Breast epithelium (tissue), 4 donors: ENCODE data around the gene HAPLN1. TPM values are rescaled to one million over a fixed set of nuclear protein-coding genes. Genes with fewer than 3 reads are reported as not detected.
A peak's percentile ranks its signal among the peaks of the same experiment; 100 is the strongest.

ENCODE experiments used
- DNase-seq, 2 donors: peaks; one replicate each; pipeline ENCODE4 v3.0.0-alpha.2; 2019; ENCODE audit warnings: low spot score in 2 of 2
- H3K27ac ChIP-seq, 2 donors: fragments of 200-600 bp; sonication (generic) in 1 of 2; one replicate each; pipeline ENCODE4 v1.5.1; 2016 to 2019; ENCODE audit warnings: mild to moderate bottlenecking in 1 of 2
- H3K27me3 ChIP-seq, 2 donors: fragments of 200-600 bp; sonication (generic) in 1 of 2; one replicate each; pipeline versions ENCODE4 v1.5.1 to v1.6.0; 2017 to 2019; ENCODE audit warnings: control low read depth in 1 of 2, mild to moderate bottlenecking in 1 of 2
- H3K36me3 ChIP-seq: fragments of 200-600 bp; one replicate; pipeline ENCODE4 v1.5.1; 2019
- H3K4me1 ChIP-seq, 2 donors: fragments of 200-600 bp; sonication (generic); one replicate each; pipeline ENCODE4 v1.5.1; 2016 to 2019; ENCODE audit warnings: control low read depth in 1 of 2
- H3K4me3 ChIP-seq, 3 donors: fragments of 200-600 bp; sonication (generic); 1 replicate in 2 of 3; 2 replicates in 1 of 3; pipeline ENCODE4 v1.5.1; 2016 to 2019; ENCODE audit warnings: mild to moderate bottlenecking in 3 of 3, moderate library complexity in 2 of 3
- H3K9me3 ChIP-seq, 2 donors: fragments of 200-600 bp; sonication (generic) in 1 of 2; one replicate each; pipeline ENCODE4 v1.5.1; 2016 to 2019; ENCODE audit warnings: control low read depth in 1 of 2
- CTCF ChIP-seq, 3 donors: fragments of 450-650 bp; IDR thresholded peaks; one replicate each; pipeline ENCODE4 v1.5.1; 2016 to 2017; ENCODE audit warnings: antibody characterized with exemption in 3 of 3, mild to moderate bottlenecking in 3 of 3, moderate library complexity in 3 of 3
- POLR2A ChIP-seq: fragments of 450-650 bp; IDR thresholded peaks from one replicate; pipeline ENCODE4 v1.6.1; 2016; ENCODE audit warnings: antibody characterized with exemption, mild to moderate bottlenecking, moderate library complexity
- POLR2AphosphoS5 ChIP-seq, 3 donors: sonication (generic); formaldehyde crosslinking; IDR thresholded peaks; one replicate each; pipeline ENCODE4 v1.6.1; 2017; ENCODE audit warnings: antibody characterized with exemption in 3 of 3
- intact Hi-C: fragments of 100-400 bp; cut with DNase I; formaldehyde crosslinking; loops from one replicate; pipeline ENCODE4 v1.15.1; 2023; ENCODE audit warnings: low total_unique reads
- total RNA-seq, 3 donors: library from RNA; depleted of rRNA; stranded (reverse); fragments of >200 nt; gene quantifications; one replicate each; pipeline ENCODE4 v1.1.0, GENCODE V29; 2016

The HAPLN1 gene
- total RNA-seq, 3 donors from 2014 or later: not detected

- intact Hi-C loops: no loop called here
- H3K9me3 ChIP-seq: no peaks in the 10 kb centered on the region
- no peak for DNase-seq
- TF ChIP-seq POLR2A: no peak
- no peak for TF ChIP-seq POLR2AphosphoS5 (IDR thresholded peaks at IDR 0.05)
- peak in 1 of 3 donors; percentile 11 for TF ChIP-seq CTCF (IDR thresholded peaks at IDR 0.05)
- no peak overlapping the region for H3K4me3 ChIP-seq
- no peak overlapping the region for H3K27ac ChIP-seq
- no peaks in the 10 kb centered on the region for H3K36me3 ChIP-seq
- H3K27me3 ChIP-seq: no peaks in the 10 kb centered on the region
- no peaks in the 10 kb centered on the region for H3K4me1 ChIP-seq
Observed at GRCh38 chr5:83608122-83608521, 112.5 kb downstream of the HAPLN1 start.

GRCh38 chr5:83595217-83595616 is 125.4 kb downstream of the HAPLN1 start:
- intact Hi-C loops: no loop called here
- no peaks in the 10 kb centered on the region for H3K9me3 ChIP-seq
- TF ChIP-seq POLR2AphosphoS5 (IDR thresholded peaks at IDR 0.05): no peak
- no peak for TF ChIP-seq POLR2A
- no peak for TF ChIP-seq CTCF (IDR thresholded peaks at IDR 0.05)

GRCh38 chr5:83590966-83591365 is 129.7 kb downstream of the HAPLN1 start:
- no peak for DNase-seq
- Histone ChIP-seq H3K9me3 (no peaks in the 10 kb centered on the region), H3K36me3 (no peaks in the 10 kb centered on the region), H3K4me1 (no peaks in the 10 kb centered on the region), H3K27ac (no peak overlapping the region), H3K4me3 (no peak overlapping the region), H3K27me3 (no peaks in the 10 kb centered on the region)
- intact Hi-C loops: no loop called here
- no peak for TF ChIP-seq POLR2AphosphoS5 (IDR thresholded peaks at IDR 0.05)
- no peak for TF ChIP-seq CTCF (IDR thresholded peaks at IDR 0.05)
- no peak for TF ChIP-seq POLR2A

More at GRCh38 chr5:83595217-83595616, 125.4 kb downstream of the HAPLN1 start:
- H3K4me1 ChIP-seq: no peaks in the 10 kb centered on the region
- DNase-seq: no peak
- no peaks in the 10 kb centered on the region for H3K27me3 ChIP-seq
- H3K27ac ChIP-seq: no peak overlapping the region
- no peak overlapping the region for H3K4me3 ChIP-seq
- H3K36me3 ChIP-seq: no peaks in the 10 kb centered on the region

GRCh38 chr5:83589786-83590185 is 130.9 kb downstream of the HAPLN1 start:
- Histone ChIP-seq H3K27ac (no peak overlapping the region), H3K36me3 (no peaks in the 10 kb centered on the region), H3K4me1 (no peaks in the 10 kb centered on the region), H3K4me3 (no peak overlapping the region), H3K27me3 (no peaks in the 10 kb centered on the region), H3K9me3 (no peaks in the 10 kb centered on the region)
- no peak for DNase-seq
- TF ChIP-seq POLR2AphosphoS5 (IDR thresholded peaks at IDR 0.05): no peak
- TF ChIP-seq CTCF (IDR thresholded peaks at IDR 0.05): no peak
- TF ChIP-seq POLR2A: no peak
- intact Hi-C loops: no loop called here

Other genes with a start within 250 kb of the HAPLN1 start
- gene VCAN, start 249.1 kb downstream of the HAPLN1 start, total RNA-seq: 100 to 1,000 TPM in 2 of 3 donors, 10 to 100 TPM in 1; 31.6 to 245 (median 138) TPM